ENCODE measurements around the gene KCNC2.

DNA sequence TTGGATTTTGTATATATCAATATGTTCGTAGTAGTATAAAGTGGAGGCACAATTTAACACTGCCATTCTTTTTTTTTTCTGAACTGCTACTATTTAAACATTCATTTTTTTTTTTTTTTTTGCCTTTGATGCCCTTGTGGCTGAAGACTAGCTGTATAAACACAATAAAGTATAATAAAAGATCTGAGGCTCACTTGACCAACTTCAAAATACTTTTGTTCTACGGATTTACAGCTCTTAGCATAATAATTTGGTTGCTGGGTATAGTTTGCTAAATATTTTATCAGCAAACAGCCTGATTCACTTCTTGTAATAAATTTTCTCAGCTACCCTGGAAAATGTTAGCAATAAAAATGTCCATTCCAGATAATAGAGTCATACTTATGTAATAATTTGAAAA is 128.3 kb downstream of the KCNC2 start:
- TF ChIP-seq, protein P1, sequence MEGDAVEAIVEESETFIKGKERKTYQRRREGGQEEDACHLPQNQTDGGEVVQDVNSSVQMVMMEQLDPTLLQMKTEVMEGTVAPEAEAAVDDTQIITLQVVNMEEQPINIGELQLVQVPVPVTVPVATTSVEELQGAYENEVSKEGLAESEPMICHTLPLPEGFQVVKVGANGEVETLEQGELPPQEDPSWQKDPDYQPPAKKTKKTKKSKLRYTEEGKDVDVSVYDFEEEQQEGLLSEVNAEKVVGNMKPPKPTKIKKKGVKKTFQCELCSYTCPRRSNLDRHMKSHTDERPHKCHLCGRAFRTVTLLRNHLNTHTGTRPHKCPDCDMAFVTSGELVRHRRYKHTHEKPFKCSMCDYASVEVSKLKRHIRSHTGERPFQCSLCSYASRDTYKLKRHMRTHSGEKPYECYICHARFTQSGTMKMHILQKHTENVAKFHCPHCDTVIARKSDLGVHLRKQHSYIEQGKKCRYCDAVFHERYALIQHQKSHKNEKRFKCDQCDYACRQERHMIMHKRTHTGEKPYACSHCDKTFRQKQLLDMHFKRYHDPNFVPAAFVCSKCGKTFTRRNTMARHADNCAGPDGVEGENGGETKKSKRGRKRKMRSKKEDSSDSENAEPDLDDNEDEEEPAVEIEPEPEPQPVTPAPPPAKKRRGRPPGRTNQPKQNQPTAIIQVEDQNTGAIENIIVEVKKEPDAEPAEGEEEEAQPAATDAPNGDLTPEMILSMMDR (IDR thresholded peaks at IDR 0.05) = no peak
- TF ChIP-seq ZFX (IDR thresholded peaks at IDR 0.05; ENCODE audit: borderline replicate concordance) = no peak
